PFSK-1 (cell line): ENCODE measurements around the gene PM20D2. TPM values are rescaled to one million over a fixed set of nuclear protein-coding genes. Genes with fewer than 3 reads are reported as not detected.

Experiments
- FOXP2 ChIP-seq: optimal IDR thresholded peaks from 2 replicates; pipeline ENCODE3; 2011; ENCODE audit warnings: borderline replicate concordance, control low read depth, inconsistent platforms; ENCODE audit not compliant: insufficient read depth; ENCODE audit errors: extremely low read length, extremely low read depth
- POLR2AphosphoS5 ChIP-seq: IDR thresholded peaks from 2 replicates; pipeline ENCODE4 v1.6.1; 2012; ENCODE audit warnings: low read depth, mild to moderate bottlenecking, control low read depth, low read length, moderate library complexity
- SIN3A ChIP-seq: IDR thresholded peaks from 2 replicates; pipeline ENCODE4 v1.6.1; 2012; ENCODE audit warnings: mild to moderate bottlenecking, low read length, moderate library complexity, borderline replicate concordance; ENCODE audit not compliant: insufficient read depth
- TAF1 ChIP-seq: IDR thresholded peaks from 2 replicates; pipeline ENCODE4 v1.6.1; 2012; ENCODE audit warnings: low read length, control low read depth, borderline replicate concordance; ENCODE audit not compliant: insufficient read depth
- polyA plus RNA-seq: library from polyadenylated mRNA; unstranded; fragments of >200 nt; gene quantifications from one replicate; pipeline ENCODE4 v1.2.1, GENCODE V29; 2012; ENCODE audit warnings: low read depth, missing spikeins; ENCODE audit not compliant: insufficient read length
- TF ChIP-seq, protein P1 (sequence below), 2 experiments: IDR thresholded peaks; 2 replicates each; pipeline versions ENCODE4 v1.6.1 to v1.8.0; 2011 to 2012; ENCODE audit warnings: low read depth in 2 of 2, low read length in 2 of 2, control low read depth in 1 of 2, inconsistent platforms in 1 of 2, mild to moderate bottlenecking in 1 of 2, moderate library complexity in 1 of 2; ENCODE audit not compliant: insufficient read depth in 1 of 2

Gene PM20D2, protein sequence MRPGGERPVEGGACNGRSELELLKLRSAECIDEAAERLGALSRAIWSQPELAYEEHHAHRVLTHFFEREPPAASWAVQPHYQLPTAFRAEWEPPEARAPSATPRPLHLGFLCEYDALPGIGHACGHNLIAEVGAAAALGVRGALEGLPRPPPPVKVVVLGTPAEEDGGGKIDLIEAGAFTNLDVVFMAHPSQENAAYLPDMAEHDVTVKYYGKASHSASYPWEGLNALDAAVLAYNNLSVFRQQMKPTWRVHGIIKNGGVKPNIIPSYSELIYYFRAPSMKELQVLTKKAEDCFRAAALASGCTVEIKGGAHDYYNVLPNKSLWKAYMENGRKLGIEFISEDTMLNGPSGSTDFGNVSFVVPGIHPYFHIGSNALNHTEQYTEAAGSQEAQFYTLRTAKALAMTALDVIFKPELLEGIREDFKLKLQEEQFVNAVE
- 0.21 TPM for polyA plus RNA-seq

DNA sequence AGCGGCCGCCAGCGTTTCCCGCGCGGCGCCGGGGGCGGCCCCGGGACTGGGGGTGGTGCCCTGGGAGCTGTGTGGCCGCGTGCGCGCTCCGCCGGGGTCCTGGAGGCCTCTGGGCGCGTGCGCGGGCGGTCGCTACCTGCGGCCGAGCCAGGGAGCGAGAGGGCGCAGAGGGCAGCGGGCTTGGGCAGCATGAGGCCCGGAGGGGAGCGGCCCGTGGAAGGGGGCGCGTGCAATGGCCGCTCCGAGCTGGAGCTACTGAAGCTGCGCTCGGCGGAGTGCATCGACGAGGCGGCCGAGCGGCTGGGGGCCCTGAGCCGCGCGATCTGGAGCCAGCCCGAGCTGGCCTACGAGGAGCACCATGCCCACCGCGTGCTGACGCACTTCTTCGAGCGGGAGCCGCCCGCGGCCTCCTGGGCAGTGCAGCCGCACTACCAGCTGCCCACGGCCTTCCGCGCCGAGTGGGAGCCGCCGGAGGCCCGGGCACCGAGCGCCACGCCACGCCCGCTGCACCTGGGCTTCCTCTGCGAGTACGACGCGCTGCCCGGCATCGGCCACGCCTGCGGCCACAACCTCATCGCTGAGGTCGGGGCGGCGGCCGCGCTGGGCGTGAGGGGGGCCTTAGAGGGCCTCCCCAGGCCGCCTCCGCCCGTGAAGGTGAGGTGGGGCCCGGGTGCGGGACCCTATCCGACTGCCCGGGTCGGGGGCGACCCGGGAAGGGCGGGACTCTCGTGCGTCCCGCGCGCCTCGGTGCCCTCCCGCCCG is at the start of gene PM20D2:
PM20D2 (plus strand) TSS at position 100 of the 762 bp plus-strand sequence; CDS start at position 190, 90 bp downstream.
- TF ChIP-seq FOXP2 (no peak), TAF1 (no peak), POLR2AphosphoS5 (no peak), SIN3A (no peak)
- TF ChIP-seq, protein P1, sequence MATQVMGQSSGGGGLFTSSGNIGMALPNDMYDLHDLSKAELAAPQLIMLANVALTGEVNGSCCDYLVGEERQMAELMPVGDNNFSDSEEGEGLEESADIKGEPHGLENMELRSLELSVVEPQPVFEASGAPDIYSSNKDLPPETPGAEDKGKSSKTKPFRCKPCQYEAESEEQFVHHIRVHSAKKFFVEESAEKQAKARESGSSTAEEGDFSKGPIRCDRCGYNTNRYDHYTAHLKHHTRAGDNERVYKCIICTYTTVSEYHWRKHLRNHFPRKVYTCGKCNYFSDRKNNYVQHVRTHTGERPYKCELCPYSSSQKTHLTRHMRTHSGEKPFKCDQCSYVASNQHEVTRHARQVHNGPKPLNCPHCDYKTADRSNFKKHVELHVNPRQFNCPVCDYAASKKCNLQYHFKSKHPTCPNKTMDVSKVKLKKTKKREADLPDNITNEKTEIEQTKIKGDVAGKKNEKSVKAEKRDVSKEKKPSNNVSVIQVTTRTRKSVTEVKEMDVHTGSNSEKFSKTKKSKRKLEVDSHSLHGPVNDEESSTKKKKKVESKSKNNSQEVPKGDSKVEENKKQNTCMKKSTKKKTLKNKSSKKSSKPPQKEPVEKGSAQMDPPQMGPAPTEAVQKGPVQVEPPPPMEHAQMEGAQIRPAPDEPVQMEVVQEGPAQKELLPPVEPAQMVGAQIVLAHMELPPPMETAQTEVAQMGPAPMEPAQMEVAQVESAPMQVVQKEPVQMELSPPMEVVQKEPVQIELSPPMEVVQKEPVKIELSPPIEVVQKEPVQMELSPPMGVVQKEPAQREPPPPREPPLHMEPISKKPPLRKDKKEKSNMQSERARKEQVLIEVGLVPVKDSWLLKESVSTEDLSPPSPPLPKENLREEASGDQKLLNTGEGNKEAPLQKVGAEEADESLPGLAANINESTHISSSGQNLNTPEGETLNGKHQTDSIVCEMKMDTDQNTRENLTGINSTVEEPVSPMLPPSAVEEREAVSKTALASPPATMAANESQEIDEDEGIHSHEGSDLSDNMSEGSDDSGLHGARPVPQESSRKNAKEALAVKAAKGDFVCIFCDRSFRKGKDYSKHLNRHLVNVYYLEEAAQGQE (IDR thresholded peaks at IDR 0.05; ENCODE audit: insufficient read depth in 1 of 2, low read depth in 2 of 2, low read length in 2 of 2): no peak

DNA sequence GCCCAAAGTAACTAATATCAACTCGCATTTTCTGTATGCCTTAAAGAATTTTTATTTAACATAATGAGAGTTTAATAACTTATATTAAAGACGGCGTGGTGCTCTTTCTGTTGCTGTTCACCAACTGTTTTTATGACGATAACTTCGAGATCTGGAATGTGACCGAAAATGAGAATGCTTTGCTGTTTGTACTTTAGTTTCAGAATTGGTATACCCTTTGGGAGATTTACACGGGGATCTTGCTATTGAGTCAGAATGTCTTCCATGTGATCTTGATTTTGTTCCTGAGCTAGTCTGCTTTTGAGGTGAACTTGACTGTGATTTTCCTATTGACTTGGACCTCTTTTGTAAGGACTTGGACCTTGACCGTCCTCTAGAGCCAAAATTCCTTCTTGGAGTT is 47.4 kb upstream of the PM20D2 start:
- no peak for TF ChIP-seq FOXP2
- TF ChIP-seq TAF1: no peak
- TF ChIP-seq, protein P1 (IDR thresholded peaks at IDR 0.05; ENCODE audit: insufficient read depth in 1 of 2, low read depth in 2 of 2, low read length in 2 of 2): no peak
- TF ChIP-seq SIN3A: no peak
- TF ChIP-seq POLR2AphosphoS5: no peak

DNA sequence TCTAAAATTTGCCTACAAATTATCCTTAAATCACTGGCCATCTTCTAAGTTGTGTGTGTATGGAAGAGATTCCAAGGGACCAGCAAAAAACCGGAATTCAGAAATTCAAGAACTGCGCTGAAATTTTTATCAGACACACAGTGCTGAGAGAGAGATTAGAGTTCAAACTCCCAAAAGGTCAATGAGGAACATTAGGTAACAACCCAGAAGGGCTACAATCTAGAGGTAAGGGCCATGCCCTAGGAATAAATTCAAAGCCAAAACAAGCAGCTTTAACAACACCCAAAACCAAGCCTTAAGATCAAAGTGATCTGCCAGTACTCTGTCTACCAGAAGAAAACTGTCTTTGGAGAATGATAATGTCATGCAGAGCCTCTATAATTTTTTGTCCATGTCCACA is 45.7 kb upstream of the PM20D2 start:
- TF ChIP-seq POLR2AphosphoS5 (no peak), SIN3A (no peak), FOXP2 (no peak), TAF1 (no peak)
- TF ChIP-seq, protein P1 (IDR thresholded peaks at IDR 0.05; ENCODE audit: insufficient read depth in 1 of 2, low read depth in 2 of 2, low read length in 2 of 2): no peak

DNA sequence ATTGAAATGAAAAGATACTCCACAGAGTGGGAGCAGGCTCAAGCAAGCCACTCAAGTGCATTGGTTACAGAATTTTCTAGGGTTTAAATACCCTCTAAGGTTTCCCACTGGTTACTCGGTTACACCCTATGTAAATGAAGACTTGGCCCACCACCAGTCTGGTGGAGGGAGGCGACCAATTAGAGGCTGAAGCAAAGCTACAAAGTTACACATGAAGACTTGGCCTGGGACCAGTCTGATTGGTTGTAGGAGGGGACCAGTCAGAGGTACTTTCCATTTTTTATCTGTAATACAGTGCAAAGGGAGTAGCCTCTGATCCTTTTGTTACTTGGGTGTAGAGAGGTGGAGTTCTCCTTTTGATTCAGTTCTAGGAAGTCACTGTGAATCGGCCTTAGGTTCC is 35.6 kb upstream of the PM20D2 start:
- TF ChIP-seq, protein P1 (IDR thresholded peaks at IDR 0.05; ENCODE audit: insufficient read depth in 1 of 2, low read depth in 2 of 2, low read length in 2 of 2): no peak
- no peak for TF ChIP-seq FOXP2
- no peak for TF ChIP-seq POLR2AphosphoS5
- no peak for TF ChIP-seq SIN3A
- no peak for TF ChIP-seq TAF1
